H1 (cell line): ENCODE data around the gene RPL38. TPM values are rescaled to one million over a fixed set of nuclear protein-coding genes. Genes with fewer than 3 reads are reported as not detected.

Experiments
- CTCF ChIA-PET: fragments of 300-600 bp; sonication (Branson Sonifier 250); formaldehyde crosslinking; loops from one replicate; lab custom pipeline; 2021; ENCODE audit not compliant: partially characterized antibody; lab: Charles Lee
- POLR2A ChIA-PET: fragments of 300-600 bp; sonication (Branson Sonifier 250); formaldehyde crosslinking; loops from one replicate; lab custom pipeline; 2021; ENCODE audit warnings: inconsistent platforms; ENCODE audit not compliant: partially characterized antibody; lab: Charles Lee
- DNase-seq, 2 experiments: peaks; one replicate each; pipeline versions ENCODE4 v3.0.0 to v3.0.0-alpha.2; 2010 to 2022; ENCODE audit warnings: low spot score in 2 of 2, low read depth in 1 of 2, mixed read lengths in 1 of 2
- FAIRE-seq: peaks from 2 replicates; lab custom pipeline; 2011; peaks lifted over from hg19 to GRCh38; lab: Jason Lieb, UNC
- H2AFZ ChIP-seq: 2 replicates; pipeline ENCODE4 v1.8.1; 2012; ENCODE audit warnings: low read length, inconsistent platforms
- H2AK5ac ChIP-seq: 2 replicates; pipeline ENCODE4 v1.6.1; 2013; ENCODE audit warnings: low read depth, low read length
- H2BK120ac ChIP-seq: replicated peaks from 2 replicates; pipeline ENCODE3; 2013; ENCODE audit warnings: low read depth, low read length, inconsistent platforms
- H2BK12ac ChIP-seq: 2 replicates; pipeline ENCODE4 v1.6.1; 2013; ENCODE audit warnings: low read depth, low read length
- H2BK15ac ChIP-seq: 2 replicates; pipeline ENCODE4 v1.6.1; 2013; ENCODE audit warnings: low read length
- H2BK20ac ChIP-seq: 2 replicates; pipeline ENCODE4 v1.6.1; 2013; ENCODE audit warnings: low read length
- H2BK5ac ChIP-seq: 2 replicates; pipeline ENCODE4 v1.6.1; 2013; ENCODE audit warnings: low read depth, low read length
- H3K14ac ChIP-seq: 2 replicates; pipeline ENCODE4 v1.6.1; 2013; ENCODE audit warnings: inconsistent platforms; ENCODE audit not compliant: insufficient read length
- H3K18ac ChIP-seq: 2 replicates; pipeline ENCODE4 v1.6.1; 2013; ENCODE audit warnings: low read length; ENCODE audit errors: extremely low read depth
- H3K23ac ChIP-seq: 2 replicates; pipeline ENCODE4 v1.6.1; 2013; ENCODE audit warnings: inconsistent platforms; ENCODE audit not compliant: insufficient read length
- H3K23me2 ChIP-seq: 2 replicates; pipeline ENCODE4 v1.6.1; 2013; ENCODE audit warnings: low read depth, low read length
- H3K27ac ChIP-seq: 2 replicates; pipeline ENCODE4 v1.6.1; 2011; ENCODE audit warnings: low read depth, low read length, inconsistent platforms
- H3K27me3 ChIP-seq, 4 experiments: replicated peaks in 1 of 4; 1 replicate in 1 of 4; 2 replicates in 3 of 4; pipeline versions ENCODE4 v1.6.1 to v1.8.1; 2011 to 2013; ENCODE audit warnings: low read length in 3 of 4, mild to moderate bottlenecking in 3 of 4, inconsistent platforms in 2 of 4, mixed read lengths in 2 of 4, moderate library complexity in 1 of 4; ENCODE audit not compliant: control insufficient read depth in 3 of 4, insufficient read depth in 3 of 4; ENCODE audit errors: extremely low read depth in 1 of 4
- H3K36me3 ChIP-seq, 4 experiments: 2 replicates each; pipeline versions ENCODE4 v1.6.1 to v1.8.1; 2011 to 2013; ENCODE audit warnings: mild to moderate bottlenecking in 4 of 4, low read length in 3 of 4, moderate library complexity in 2 of 4, control low read depth in 1 of 4, inconsistent platforms in 1 of 4; ENCODE audit not compliant: insufficient read depth in 4 of 4, control insufficient read depth in 2 of 4
- H3K4ac ChIP-seq: replicated peaks from 2 replicates; pipeline ENCODE3; 2013; ENCODE audit warnings: low read length, low read depth, mixed read lengths, inconsistent platforms; ENCODE audit not compliant: insufficient read length
- H3K4me1 ChIP-seq, 4 experiments: replicated peaks in 1 of 4; 1 replicate in 1 of 4; 2 replicates in 3 of 4; pipeline versions ENCODE4 v1.6.1 to v1.8.1; 2011 to 2013; ENCODE audit warnings: low read length in 3 of 4, inconsistent platforms in 2 of 4, mixed read lengths in 1 of 4; ENCODE audit not compliant: insufficient read depth in 4 of 4, control insufficient read depth in 3 of 4
- H3K4me2 ChIP-seq, 2 experiments: 2 replicates each; pipeline versions ENCODE4 v1.6.1 to v1.8.1; 2011 to 2013; ENCODE audit warnings: low read depth in 2 of 2, low read length in 2 of 2, control low read depth in 1 of 2, inconsistent platforms in 1 of 2, mild to moderate bottlenecking in 1 of 2; ENCODE audit not compliant: insufficient read depth in 1 of 2
- H3K4me3 ChIP-seq, 4 experiments: fragments of 200-600, 300-600 bp in 1 of 4; sonication (generic), shearing (Covaris generic), sonication (Bioruptor Twin) in 1 of 4; 2 replicates each; pipeline versions ENCODE4 v1.5.1 to v1.8.1; 2011 to 2016; ENCODE audit warnings: low read length in 4 of 4, low read depth in 3 of 4, control low read depth in 2 of 4, inconsistent platforms in 2 of 4, mild to moderate bottlenecking in 2 of 4, mixed read lengths in 1 of 4, moderate library complexity in 1 of 4; ENCODE audit not compliant: insufficient read depth in 2 of 4; ENCODE audit errors: extremely low read depth in 1 of 4
- H3K56ac ChIP-seq: replicated peaks from 2 replicates; pipeline ENCODE3; 2013; ENCODE audit warnings: low read depth, mild to moderate bottlenecking, mixed read lengths, low read length, inconsistent platforms; ENCODE audit not compliant: insufficient read length
- H3K79me1 ChIP-seq: 2 replicates; pipeline ENCODE4 v1.6.1; 2013; ENCODE audit warnings: low read depth, low read length, control low read depth
- H3K79me2 ChIP-seq, 2 experiments: 2 replicates each; pipeline versions ENCODE4 v1.6.1 to v1.8.1; 2012 to 2013; ENCODE audit warnings: low read length in 2 of 2, mild to moderate bottlenecking in 2 of 2, inconsistent platforms in 1 of 2; ENCODE audit not compliant: insufficient read depth in 2 of 2, control insufficient read depth in 1 of 2
- H3K9ac ChIP-seq, 4 experiments: replicated peaks in 1 of 4; 1 replicate in 1 of 4; 2 replicates in 3 of 4; pipeline versions ENCODE4 v1.6.1 to v1.8.1; 2011 to 2013; ENCODE audit warnings: low read depth in 3 of 4, low read length in 3 of 4, control low read depth in 2 of 4, mild to moderate bottlenecking in 2 of 4, moderate library complexity in 2 of 4, inconsistent platforms in 1 of 4; ENCODE audit errors: extremely low read depth in 1 of 4
- H3K9me3 ChIP-seq, 2 experiments: 2 replicates each; pipeline versions ENCODE4 v1.6.1 to v1.8.1; 2012 to 2013; ENCODE audit warnings: mild to moderate bottlenecking in 2 of 2, moderate library complexity in 2 of 2, control low read depth in 1 of 2, inconsistent platforms in 1 of 2, low read depth in 1 of 2, low read length in 1 of 2, mixed read lengths in 1 of 2; ENCODE audit not compliant: insufficient read depth in 2 of 2
- H4K20me1 ChIP-seq, 2 experiments: replicated peaks in 1 of 2; 2 replicates each; pipeline versions ENCODE3 to v1.8.1; 2011 to 2013; ENCODE audit warnings: inconsistent platforms in 2 of 2, low read length in 2 of 2, mild to moderate bottlenecking in 1 of 2; ENCODE audit not compliant: insufficient read depth in 2 of 2, control insufficient read depth in 1 of 2
- H4K5ac ChIP-seq: 2 replicates; pipeline ENCODE4 v1.6.1; 2013; ENCODE audit warnings: low read length, low read depth, mixed read lengths, inconsistent platforms; ENCODE audit not compliant: insufficient read length
- H4K8ac ChIP-seq: 2 replicates; pipeline ENCODE4 v1.8.0; 2013; ENCODE audit warnings: mild to moderate bottlenecking, moderate library complexity, low read length, inconsistent platforms; ENCODE audit not compliant: insufficient read depth; ENCODE audit errors: extremely low read depth
- H4K91ac ChIP-seq: replicated peaks from 2 replicates; pipeline ENCODE3; 2013; ENCODE audit warnings: low read length, mixed read lengths, inconsistent platforms; ENCODE audit not compliant: insufficient read length
- EP300 ChIP-seq, 2 experiments: IDR thresholded peaks; 1 replicate in 1 of 2; 2 replicates in 1 of 2; pipeline ENCODE4 v1.6.1; 2011 to 2012; ENCODE audit warnings: low read depth in 2 of 2, low read length in 2 of 2, mild to moderate bottlenecking in 2 of 2, borderline replicate concordance in 1 of 2, inconsistent platforms in 1 of 2, moderate library complexity in 1 of 2
- FOSL1 ChIP-seq: IDR thresholded peaks from 2 replicates; pipeline ENCODE4 v1.6.1; 2011; ENCODE audit warnings: mild to moderate bottlenecking, low read depth, low read length, moderate library complexity; ENCODE audit not compliant: insufficient read depth
- HDAC6 ChIP-seq: IDR thresholded peaks from one replicate; pipeline ENCODE4 v1.7.1; 2012; ENCODE audit warnings: low read depth, mild to moderate bottlenecking, inconsistent platforms, low read length, moderate library complexity
- JUND ChIP-seq: IDR thresholded peaks from 2 replicates; pipeline ENCODE4 v1.6.1; 2011; ENCODE audit warnings: mild to moderate bottlenecking, improper control_type of control experiment, low read length
- POU5F1 ChIP-seq: IDR thresholded peaks from 2 replicates; pipeline ENCODE4 v1.6.1; 2011; ENCODE audit warnings: low read depth, mild to moderate bottlenecking, low read length, moderate library complexity
- SP1 ChIP-seq: IDR thresholded peaks from 2 replicates; pipeline ENCODE4 v1.6.1; 2011; ENCODE audit warnings: low read depth, low read length
- TAF1 ChIP-seq: IDR thresholded peaks from 2 replicates; pipeline ENCODE4 v1.6.1; 2011; ENCODE audit warnings: mild to moderate bottlenecking, low read depth, low read length
- WGBS, 2 experiments: shearing (Covaris generic) in 1 of 2; methylation state at CpG; one replicate each; pipeline versions ENCODE4 v1.1.6 to v1.1.7; 2013 to 2015; ENCODE audit warnings: low lambda C conversion rate in 2 of 2, mixed read lengths in 2 of 2, inconsistent platforms in 1 of 2, low coverage in 1 of 2, missing lambda C conversion rate in 1 of 2; ENCODE audit not compliant: insufficient replicate concordance in 2 of 2, insufficient coverage in 1 of 2, insufficient read length in 1 of 2; ENCODE audit errors: extremely low coverage in 1 of 2, missing lambda C conversion rate in 1 of 2; 5-methylcytosine and 5-hydroxymethylcytosine counted together
- polyA plus RNA-seq, 7 experiments: library from polyadenylated mRNA; depleted of rRNA in 3 of 7; stranded (reverse) in 5 of 7; unstranded in 2 of 7; fragments of >200 nt in 5 of 7; fragments of 200-250 nt in 2 of 7; gene quantifications; 1 replicate in 5 of 7; 2 replicates in 1 of 7; 4 replicates in 1 of 7; pipeline versions ENCODE4 v1.2.1 to v1.2.3, GENCODE V29; 2011 to 2013; ENCODE audit warnings: missing spikeins in 2 of 7, mixed read lengths in 2 of 7
- total RNA-seq: library from RNA; stranded (reverse); fragmentation: NEBNext Ultra II Directional; extraction: Animal tissue kit (Norgen Biotek cat#: 25700); gene quantifications from 2 replicates; pipeline ENCODE4 v1.2.1, GENCODE V29; 2021

RPL38 gene
- total and polyA plus RNA-seq, 2 of the 8 experiments (the other 6 are each of a cell fraction or from before 2014, with no cell fraction given) = 412 to 1,195 TPM

- Histone ChIP-seq H3K23ac (no peak overlapping the region), H4K91ac (no peak overlapping the region), H2BK15ac (no peak overlapping the region), H3K79me1 (no peaks in the 10 kb centered on the region), H2AK5ac (no peak overlapping the region), H3K4me3 (no peak overlapping the region), H3K9ac (no peak overlapping the region), H4K20me1 (no peaks in the 10 kb centered on the region), H2BK20ac (no peak overlapping the region), H3K36me3 (no peaks in the 10 kb centered on the region), H3K4ac (no peak overlapping the region), H3K4me1 (peaks cover 0 to 4% (median 0%) of the 10 kb centered on the region in 4 experiments; a peak in 1 of 7 replicates), H2BK5ac (no peak overlapping the region), H3K23me2 (no peaks in the 10 kb centered on the region; the same call in 1 of the 2 replicates), H3K18ac (no peak overlapping the region; the same call in 1 of the 2 replicates), H4K5ac (no peak overlapping the region), H3K27me3 (no peaks in the 10 kb centered on the region), H3K79me2 (no peaks in the 10 kb centered on the region)
- FAIRE-seq = no peak
- 79% methylated on average over 11 of the region's 11 CpGs; no CpG with 5 or more reads in 1 of the 2 experiments for WGBS, 2 experiments
- ChIA-PET POLR2A (interaction anchor here (2.1 kb wide), 1 partner anchor 17 kb away, joined by 14 read pairs; the partner anchor contains the start of gene RPL38), CTCF (interaction anchor here (0.8 to 3.6 kb wide), 9 partner anchors 11 to 220 kb away, joined by 3 to 19 read pairs (median 6); partner anchors contain the start of gene RPL38)
- no peak for TF ChIP-seq FOSL1
- TF ChIP-seq TAF1 = no peak
- no peak for TF ChIP-seq EP300 (IDR thresholded peaks at IDR 0.05; ENCODE audit: borderline replicate concordance in 1 of 2, low read depth in 2 of 2, low read length in 2 of 2)
- no peak for TF ChIP-seq SP1
- TF ChIP-seq JUND = no peak
- TF ChIP-seq HDAC6 = no peak
- TF ChIP-seq POU5F1 = no peak
- TF ChIP-seq, all 59 proteins: peak for 0
- no peak for DNase-seq
- Histone ChIP-seq H2BK12ac (no peak overlapping the region), H3K56ac (no peak overlapping the region), H3K9me3 (no peaks in the 10 kb centered on the region), H3K27ac (no peak overlapping the region), H2AFZ (no peak overlapping the region), H2BK120ac (no peak overlapping the region), H3K14ac (no peak overlapping the region), H4K8ac (no peak overlapping the region), H3K4me2 (no peak overlapping the region)
Observed at GRCh38 chr17:74187761-74188160, 15.7 kb upstream of the RPL38 start.
